Aorta (tissue), 5 donors: ENCODE data around the gene EFNA4. TPM values are rescaled to one million over a fixed set of nuclear protein-coding genes. Genes with fewer than 3 reads are reported as not detected.

ENCODE experiments used
- ATAC-seq: fragments of 200-7000 bp; cut with Tn5 transposase; one replicate; pipeline ENCODE4 v1.9.1; 2022; ENCODE audit warnings: moderate library complexity; ENCODE audit not compliant: low FRiP score
- DNase-seq, 2 donors: peaks; one replicate each; pipeline ENCODE4 v3.0.0-alpha.2; 2020
- H3K27ac ChIP-seq, 2 donors: one replicate each; pipeline ENCODE4 v1.5.1; 2013; ENCODE audit warnings: low read length in 2 of 2, mild to moderate bottlenecking in 2 of 2, moderate library complexity in 2 of 2, control low read depth in 1 of 2, inconsistent platforms in 1 of 2, low read depth in 1 of 2
- H3K27me3 ChIP-seq, 2 donors: one replicate each; pipeline ENCODE4 v1.6.1; 2013; ENCODE audit warnings: control low read depth in 1 of 2, low read length in 1 of 2, mild to moderate bottlenecking in 1 of 2, moderate library complexity in 1 of 2; ENCODE audit not compliant: insufficient read depth in 2 of 2, control insufficient read depth in 1 of 2
- H3K36me3 ChIP-seq, 2 donors: one replicate each; pipeline ENCODE4 v1.6.1; 2013; ENCODE audit warnings: control low read depth in 1 of 2, low read length in 1 of 2, mild to moderate bottlenecking in 1 of 2; ENCODE audit not compliant: insufficient read depth in 2 of 2, control insufficient read depth in 1 of 2
- H3K4me1 ChIP-seq, 2 donors: one replicate each; pipeline ENCODE4 v1.6.1; 2013; ENCODE audit warnings: low read length in 2 of 2, control low read depth in 1 of 2, mild to moderate bottlenecking in 1 of 2, moderate library complexity in 1 of 2; ENCODE audit not compliant: insufficient read depth in 2 of 2, control insufficient read depth in 1 of 2
- H3K4me3 ChIP-seq, 2 donors: one replicate each; pipeline ENCODE4 v1.5.1; 2013; ENCODE audit warnings: low read length in 2 of 2, control low read depth in 1 of 2, mild to moderate bottlenecking in 1 of 2
- H3K9me3 ChIP-seq: one replicate; pipeline ENCODE4 v1.6.1; 2013; ENCODE audit warnings: mild to moderate bottlenecking, low read length; ENCODE audit not compliant: control insufficient read depth
- WGBS, 2 donors: extraction: QIAGEN DNeasy Blood & Tissue Kit; methylation state at CpG; one replicate each; pipeline ENCODE4 v1.1.7; 2013; 5-methylcytosine and 5-hydroxymethylcytosine counted together
- intact Hi-C, 2 donors: fragments of 100-400 bp; cut with DNase I; formaldehyde crosslinking; loops; one replicate each; pipeline versions ENCODE4 v1.14.2 to v1.15.0; 2022
- long read RNA-seq, 2 donors: library from polyadenylated mRNA; unstranded; transcript quantifications; one replicate each; pipeline ENCODE4 v2.0.0, GENCODE V29; 2020 to 2021
- polyA plus RNA-seq, 2 donors: library from polyadenylated mRNA; stranded (reverse); fragments of 200-250 nt; gene quantifications; one replicate each; pipeline ENCODE4 v1.2.3, GENCODE V29; 2013
- total RNA-seq, 2 donors: library from RNA; stranded (reverse); fragmentation: NEBNext Ultra II Directional; extraction: Animal tissue kit (Norgen Biotek cat#: 25700); gene quantifications; one replicate each; pipeline ENCODE4 v1.2.1, GENCODE V29; 2021
- donor health status: healthy with polysubstance abuse.
- donor health status: Bipolar disorder and iron deficiency.
- donor health status: DM: no; HTN: no; CAD: no.
- donor health status: DM: no; HTN: no; CAD: no.
- donor health status: DM: yes; HTN: yes; CAD: no.

Gene EFNA4, protein sequence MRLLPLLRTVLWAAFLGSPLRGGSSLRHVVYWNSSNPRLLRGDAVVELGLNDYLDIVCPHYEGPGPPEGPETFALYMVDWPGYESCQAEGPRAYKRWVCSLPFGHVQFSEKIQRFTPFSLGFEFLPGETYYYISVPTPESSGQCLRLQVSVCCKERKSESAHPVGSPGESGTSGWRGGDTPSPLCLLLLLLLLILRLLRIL
- total RNA-seq (1 to 10 TPM; 3.0 to 5.7 TPM), polyA plus RNA-seq (1 to 10 TPM; 3.9 to 4.0 TPM)
- long read RNA-seq, donor 1, transcript EFNA4-202 (4 exons, 1,263 nt) = major isoform, 10 of 11 reads
- long read RNA-seq, donor 1, partial matches to known transcripts = 0 of 11 reads
- long read RNA-seq, donor 1, other reads (novel, unspliced or antisense) = 0 of 11 reads
- long read RNA-seq, donor 2, partial matches to known transcripts = 0 of 2 reads
- long read RNA-seq, donor 2, other reads (novel, unspliced or antisense) = 0 of 2 reads

DNA sequence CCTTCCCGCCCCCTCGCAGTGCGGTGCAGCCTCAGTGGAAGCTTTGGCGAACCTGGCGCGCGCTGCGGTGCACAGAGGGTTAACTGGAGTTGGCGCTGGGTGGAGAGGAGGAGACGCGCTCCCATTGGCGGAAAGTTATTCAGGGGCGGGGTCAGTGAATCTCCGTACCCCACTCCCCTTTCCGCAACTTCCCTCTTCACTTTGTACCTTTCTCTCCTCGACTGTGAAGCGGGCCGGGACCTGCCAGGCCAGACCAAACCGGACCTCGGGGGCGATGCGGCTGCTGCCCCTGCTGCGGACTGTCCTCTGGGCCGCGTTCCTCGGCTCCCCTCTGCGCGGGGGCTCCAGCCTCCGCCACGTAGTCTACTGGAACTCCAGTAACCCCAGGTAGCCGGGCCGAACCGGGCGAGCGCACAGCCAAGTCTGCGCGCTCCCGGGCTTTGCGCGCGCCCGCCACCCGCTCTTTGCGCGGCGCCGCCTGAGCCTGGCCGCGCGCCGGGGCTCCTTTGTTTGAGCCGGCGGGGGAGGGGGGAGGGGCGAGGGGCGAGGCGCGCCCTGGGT lies at the start of gene EFNA4:
TSS of gene EFNA4 (plus strand) at position 191 of the 561 bp plus-strand sequence. CDS start at position 275, 84 bp downstream.
- H3K4me1 ChIP-seq = no peaks in the 10 kb centered on the region
- H3K27me3 ChIP-seq = no peaks in the 10 kb centered on the region
- H3K27ac ChIP-seq = no peak within 1 kb of the TSS
- peak; percentile 92 to 94 for DNase-seq
- H3K36me3 ChIP-seq = no peaks in the 10 kb centered on the region
- peak within 1 kb of the TSS; percentile 40 to 54 for H3K4me3 ChIP-seq
- intact Hi-C loops = loop anchor here in 1 of 2 donors (1.0 to 5.0 kb wide), 2 partner anchors 21 to 61 kb away; partner anchors contain the start of gene ZBTB7B
- peak; percentile 90 for ATAC-seq
- no peaks in the 10 kb centered on the region for H3K9me3 ChIP-seq
- 0% methylated on average over 37 to 57 of the region's 57 CpGs for WGBS, 2 donors

DNA sequence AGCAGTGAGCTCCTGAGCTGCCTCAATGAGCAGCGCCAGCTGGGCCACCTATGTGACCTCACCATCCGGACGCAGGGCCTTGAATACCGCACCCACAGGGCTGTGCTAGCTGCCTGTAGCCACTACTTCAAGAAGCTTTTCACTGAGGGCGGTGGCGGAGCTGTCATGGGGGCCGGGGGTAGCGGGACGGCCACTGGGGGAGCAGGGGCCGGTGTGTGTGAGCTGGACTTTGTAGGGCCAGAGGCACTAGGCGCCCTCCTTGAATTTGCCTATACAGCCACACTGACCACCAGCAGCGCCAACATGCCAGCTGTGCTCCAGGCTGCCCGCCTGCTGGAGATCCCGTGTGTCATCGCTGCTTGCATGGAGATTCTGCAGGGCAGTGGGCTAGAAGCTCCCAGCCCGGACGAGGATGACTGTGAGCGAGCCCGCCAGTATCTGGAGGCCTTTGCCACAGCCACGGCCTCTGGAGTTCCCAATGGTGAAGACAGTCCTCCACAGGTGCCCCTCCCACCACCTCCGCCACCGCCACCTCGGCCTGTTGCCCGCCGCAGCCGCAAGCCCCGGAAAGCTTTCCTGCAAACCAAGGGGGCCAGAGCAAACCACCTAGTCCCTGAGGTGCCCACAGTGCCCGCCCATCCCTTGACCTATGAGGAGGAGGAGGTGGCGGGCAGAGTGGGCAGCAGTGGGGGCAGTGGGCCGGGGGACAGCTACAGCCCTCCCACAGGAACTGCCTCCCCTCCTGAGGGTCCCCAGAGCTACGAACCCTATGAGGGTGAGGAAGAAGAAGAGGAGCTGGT lies 48.6 kb upstream of the EFNA4 start:
- no peak overlapping the region for H3K4me3 ChIP-seq
- DNase-seq (no peak), ATAC-seq (no peak)
- H3K36me3 ChIP-seq = no peaks in the 10 kb centered on the region
- 90 to 91% methylated on average over 29 to 31 of the region's 31 CpGs for WGBS, 2 donors
- no peak overlapping the region for H3K27ac ChIP-seq
- intact Hi-C loops = loop anchor here (5.0 kb wide), 2 partner anchors 48 to 58 kb away; partner anchors contain the start of gene PBXIP1 (in 1 of the 2)
- H3K4me1 ChIP-seq = no peaks in the 10 kb centered on the region
- no peaks in the 10 kb centered on the region for H3K27me3 ChIP-seq
- H3K9me3 ChIP-seq = no peaks in the 10 kb centered on the region

DNA sequence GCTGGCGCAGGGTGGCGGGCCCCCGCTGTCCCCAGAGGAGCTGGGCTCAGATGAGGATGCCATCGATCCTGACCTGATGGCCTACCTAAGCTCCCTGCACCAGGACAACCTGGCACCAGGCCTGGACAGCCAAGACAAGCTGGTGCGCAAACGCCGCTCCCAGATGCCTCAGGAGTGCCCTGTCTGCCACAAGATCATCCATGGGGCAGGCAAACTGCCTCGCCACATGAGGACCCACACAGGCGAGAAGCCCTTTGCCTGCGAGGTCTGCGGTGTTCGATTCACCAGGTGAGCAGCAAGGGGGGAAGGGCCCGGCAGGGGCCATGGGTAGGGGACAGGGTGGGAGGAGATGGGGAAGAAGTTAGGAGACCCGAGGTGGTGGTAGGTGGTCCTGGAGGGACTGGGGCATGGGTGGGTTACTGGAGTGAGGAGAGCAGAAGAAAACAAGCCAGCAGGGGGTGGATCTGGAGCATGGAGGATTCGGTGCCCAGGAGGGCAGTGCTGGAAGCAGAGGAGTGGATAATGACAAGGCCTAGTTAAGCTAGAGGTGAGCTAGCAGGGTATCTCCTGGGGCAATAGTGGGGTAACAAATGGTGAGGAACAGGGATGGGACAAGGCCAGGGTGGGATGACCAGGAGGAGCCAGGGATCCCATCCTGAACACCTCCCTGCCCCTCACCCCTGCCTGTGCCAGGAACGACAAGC lies 47.9 kb upstream of the EFNA4 start:
- intact Hi-C loops = loop anchor here (5.0 kb wide), 2 partner anchors 48 to 58 kb away; partner anchors contain the start of gene PBXIP1 (in 1 of the 2)
- no peak for ATAC-seq

DNA sequence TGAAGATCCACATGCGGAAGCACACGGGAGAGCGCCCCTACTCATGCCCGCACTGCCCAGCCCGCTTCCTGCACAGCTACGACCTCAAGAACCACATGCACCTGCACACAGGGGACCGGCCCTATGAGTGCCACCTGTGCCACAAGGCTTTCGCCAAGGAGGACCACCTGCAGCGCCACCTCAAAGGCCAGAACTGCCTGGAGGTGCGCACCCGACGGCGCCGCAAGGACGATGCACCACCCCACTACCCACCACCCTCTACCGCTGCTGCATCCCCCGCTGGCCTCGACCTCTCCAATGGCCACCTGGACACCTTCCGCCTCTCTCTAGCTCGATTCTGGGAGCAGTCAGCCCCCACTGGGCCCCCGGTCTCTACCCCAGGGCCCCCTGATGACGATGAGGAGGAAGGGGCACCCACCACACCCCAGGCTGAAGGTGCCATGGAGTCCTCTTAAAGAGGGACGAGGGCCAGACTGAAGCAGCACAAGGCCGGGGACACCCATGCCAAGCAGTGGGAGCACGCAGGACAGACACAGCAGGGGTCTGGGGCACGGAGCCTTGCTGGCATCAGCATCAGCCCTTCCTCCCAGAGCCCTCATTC lies 47.2 kb upstream of the EFNA4 start:
- Histone ChIP-seq H3K4me3 (no peak overlapping the region), H3K4me1 (no peaks in the 10 kb centered on the region), H3K27ac (peak overlapping the region in 1 of 2 donors; percentile 12), H3K36me3 (no peaks in the 10 kb centered on the region), H3K27me3 (no peaks in the 10 kb centered on the region), H3K9me3 (no peaks in the 10 kb centered on the region)
- DNase-seq (no peak), ATAC-seq (no peak)
- WGBS, 2 donors = 87% methylated on average over 26 of the region's 26 CpGs
- intact Hi-C loops = loop anchor here (5.0 kb wide), 2 partner anchors 49 to 59 kb away; partner anchors contain the start of gene PBXIP1 (in 1 of the 2)

More for the DNA sequence above, 47.9 kb upstream of the EFNA4 start:
- DNase-seq = no peak
- 79 to 83% methylated on average over 16 of the region's 16 CpGs for WGBS, 2 donors
- Histone ChIP-seq H3K36me3 (no peaks in the 10 kb centered on the region), H3K9me3 (no peaks in the 10 kb centered on the region), H3K27me3 (no peaks in the 10 kb centered on the region), H3K4me3 (no peak overlapping the region), H3K4me1 (no peaks in the 10 kb centered on the region), H3K27ac (no peak overlapping the region)

DNA sequence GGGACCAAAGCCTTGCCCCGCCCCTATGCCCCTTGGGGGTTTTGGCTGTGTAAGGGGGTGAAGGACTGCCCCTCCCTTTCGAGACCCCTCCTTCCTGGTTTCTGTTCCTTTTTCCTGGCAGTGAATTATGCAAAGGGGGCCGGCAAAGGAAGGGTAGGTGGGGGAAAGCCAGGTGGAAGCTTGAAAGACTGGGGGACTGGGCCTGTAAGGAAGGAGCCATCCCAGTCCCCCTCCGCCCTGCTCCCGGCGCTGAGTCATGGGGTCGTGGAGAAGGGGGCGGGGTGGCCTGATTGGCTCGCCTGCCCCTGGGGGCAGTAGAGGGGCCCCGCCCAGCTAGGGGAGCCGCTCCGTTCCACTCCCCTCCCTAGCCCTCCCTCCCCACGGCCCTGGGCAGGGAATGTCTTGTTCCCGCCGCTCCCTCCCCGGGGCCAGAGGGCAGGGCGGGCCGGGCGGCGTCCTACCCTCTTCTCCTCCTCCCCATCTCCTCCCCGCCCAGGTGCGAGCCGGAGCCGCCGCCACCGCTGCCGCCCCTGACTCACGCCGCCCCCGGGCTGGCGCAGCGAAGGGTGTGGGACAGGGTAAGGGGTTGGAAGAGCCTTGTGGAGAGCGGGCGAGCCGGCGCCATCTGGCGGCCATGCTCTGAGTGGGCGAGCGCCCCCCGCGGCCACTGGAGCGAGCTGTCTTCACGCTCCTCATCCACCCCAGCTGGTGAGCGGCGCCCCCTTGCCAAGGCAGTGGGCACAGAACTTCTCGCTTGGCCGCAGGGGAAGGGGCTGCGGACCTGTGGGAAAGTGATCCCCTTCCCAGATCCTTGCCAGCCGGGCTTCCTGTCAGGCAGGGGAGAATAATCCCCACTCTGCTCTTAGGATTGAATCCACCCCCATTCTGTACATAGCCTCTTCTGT lies 46.2 kb upstream of the EFNA4 start:
- H3K4me3 ChIP-seq = peak overlapping the region in 1 of 2 donors; percentile 32
- intact Hi-C loops = loop anchor here (1.0 to 5.0 kb wide), 3 partner anchors 50 to 81 kb away; partner anchors contain the start of genes PBXIP1 (in 1 of the 2) and PMVK (in 1 of the 2)
- peak overlapping the region in 1 of 2 donors; percentile 76 for H3K27ac ChIP-seq
- WGBS, 2 donors = 3% methylated on average over 37 to 49 of the region's 49 CpGs
- H3K27me3 ChIP-seq = no peaks in the 10 kb centered on the region
- DNase-seq (peak; percentile 88 to 97), ATAC-seq (peak; percentile 95)
- no peaks in the 10 kb centered on the region for H3K9me3 ChIP-seq
- H3K36me3 ChIP-seq = no peaks in the 10 kb centered on the region
- no peaks in the 10 kb centered on the region for H3K4me1 ChIP-seq

DNA sequence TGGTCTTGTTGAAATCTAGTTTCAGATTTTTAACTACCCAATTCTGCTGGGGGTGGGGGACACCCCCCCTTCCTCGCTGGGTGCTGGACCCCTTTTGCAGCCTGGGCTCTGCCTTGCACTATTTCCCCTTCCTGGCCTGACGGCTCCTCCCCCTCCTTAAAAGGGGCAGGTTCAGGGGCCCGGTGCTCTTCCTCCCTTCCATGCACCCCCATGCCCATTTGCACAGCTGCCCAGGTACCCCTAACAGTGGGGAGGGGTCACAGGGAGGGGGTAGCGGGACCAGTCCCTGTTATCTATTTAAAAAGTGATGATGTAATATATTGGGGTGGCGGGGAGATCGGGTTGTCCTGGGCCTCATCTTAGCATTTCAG lies 45.6 kb upstream of the EFNA4 start:
- intact Hi-C loops = loop anchor here (1.0 to 5.0 kb wide), 3 partner anchors 51 to 82 kb away; partner anchors contain the start of genes PBXIP1 (in 1 of the 2) and PMVK (in 1 of the 2)
- no peaks in the 10 kb centered on the region for H3K36me3 ChIP-seq
- H3K9me3 ChIP-seq = no peaks in the 10 kb centered on the region
- H3K4me3 ChIP-seq = no peak overlapping the region
- H3K27me3 ChIP-seq = no peaks in the 10 kb centered on the region
- H3K27ac ChIP-seq = no peak overlapping the region
- DNase-seq (no peak), ATAC-seq (no peak)
- 52 to 54% methylated on average over 6 of the region's 6 CpGs for WGBS, 2 donors
- no peaks in the 10 kb centered on the region for H3K4me1 ChIP-seq
